Gastroesophageal sphincter (tissue), 4 donors: ENCODE results near the gene ZNRF2. TPM values are rescaled to one million over a fixed set of nuclear protein-coding genes. Genes with fewer than 3 reads are reported as not detected.
"Not testable (repeated sequence)": the region's sequence is repeated elsewhere in the genome, so short reads cannot be mapped to it uniquely, and the experiment has no call there.

Source experiments
- ATAC-seq: fragments of 150-250 bp; one replicate; pipeline ENCODE4 v1.9.1; 2016; ENCODE audit warnings: mild to moderate bottlenecking, moderate library complexity
- H3K27ac ChIP-seq, 4 donors: fragments of 200-600 bp; sonication (generic) in 3 of 4; 1 replicate in 3 of 4; 2 replicates in 1 of 4; pipeline ENCODE4 v1.5.1; 2016 to 2019
- H3K27me3 ChIP-seq: fragments of 200-600 bp; sonication (generic); one replicate; pipeline ENCODE4 v1.5.1; 2019
- H3K36me3 ChIP-seq, 2 donors: fragments of 200-600 bp; sonication (generic); one replicate each; pipeline ENCODE4 v1.5.1; 2019; ENCODE audit warnings: control low read depth in 1 of 2
- H3K4me1 ChIP-seq, 3 donors: fragments of 200-600 bp; sonication (generic); 1 replicate in 2 of 3; 2 replicates in 1 of 3; pipeline ENCODE4 v1.5.1; 2016 to 2019; ENCODE audit warnings: control low read depth in 2 of 3
- H3K4me3 ChIP-seq, 2 donors: fragments of 200-600 bp; sonication (generic); one replicate each; pipeline ENCODE4 v1.5.1; 2019; ENCODE audit warnings: mild to moderate bottlenecking in 1 of 2, moderate library complexity in 1 of 2
- H3K9me3 ChIP-seq, 3 donors: fragments of 200-600 bp; sonication (generic); one replicate each; pipeline ENCODE4 v1.5.1; 2017 to 2019; ENCODE audit warnings: control low read depth in 2 of 3
- CTCF ChIP-seq, 4 experiments: fragments of 200-600 bp in 2 of 4; fragments of 450-650 bp in 2 of 4; sonication (generic) in 1 of 4; IDR thresholded peaks; one replicate each; pipeline ENCODE4 v1.5.1; 2017 to 2019; ENCODE audit warnings: antibody characterized with exemption in 4 of 4, mild to moderate bottlenecking in 2 of 4, moderate library complexity in 2 of 4
- EP300 ChIP-seq: sonication (generic); formaldehyde crosslinking; IDR thresholded peaks from one replicate; pipeline ENCODE4 v1.6.1; 2017; ENCODE audit warnings: antibody characterized with exemption, mild to moderate bottlenecking
- POLR2A ChIP-seq, 2 donors: fragments of 450-650 bp; IDR thresholded peaks; one replicate each; pipeline ENCODE4 v1.6.1; 2017; ENCODE audit warnings: antibody characterized with exemption in 2 of 2, mild to moderate bottlenecking in 2 of 2, moderate library complexity in 1 of 2
- POLR2AphosphoS5 ChIP-seq: sonication (generic); formaldehyde crosslinking; IDR thresholded peaks from one replicate; pipeline ENCODE4 v1.6.1; 2017; ENCODE audit warnings: antibody characterized with exemption
- WGBS, 2 donors: methylation state at CpG; one replicate each; pipeline ENCODE4 v1.1.5; 2018; ENCODE audit warnings: low coverage in 1 of 2; 5-methylcytosine and 5-hydroxymethylcytosine counted together
- total RNA-seq, 4 donors: library from RNA; depleted of rRNA; stranded (reverse); fragments of >200 nt; gene quantifications; one replicate each; pipeline ENCODE4 v1.1.0, GENCODE V29; 2016

Gene ZNRF2
- total RNA-seq, 4 donors from 2014 or later: 12.5 to 20.9 (median 18.6) TPM

- H3K9me3 ChIP-seq, H3K36me3 ChIP-seq, H3K4me3 ChIP-seq, H3K27me3 ChIP-seq, H3K27ac ChIP-seq, ATAC-seq: not testable (repeated sequence)
- H3K4me1 ChIP-seq: peaks cover 0 to 43% (median 3%) of the 10 kb centered on the region in 3 donors
- WGBS, 2 donors: 83 to 100% methylated on average over 2 to 3 of the region's 3 CpGs
Observed at GRCh38 chr7:30292416-30293038, 8.1 kb downstream of the ZNRF2 start.

- H3K4me1 ChIP-seq: peaks cover 0 to 42% (median 0%) of the 10 kb centered on the region in 3 donors
- H3K27me3 ChIP-seq, ATAC-seq, H3K36me3 ChIP-seq, H3K4me3 ChIP-seq, H3K9me3 ChIP-seq, H3K27ac ChIP-seq: not testable (repeated sequence)
- WGBS, 2 donors: 88 to 90% methylated on average over 2 of the region's 2 CpGs
Observed at GRCh38 chr7:30296304-30296703, 11.9 kb downstream of the ZNRF2 start.

GRCh38 chr7:30297499-30297898 lies 13.1 kb downstream of the ZNRF2 start:
- ATAC-seq, H3K4me3 ChIP-seq, H3K27me3 ChIP-seq, H3K36me3 ChIP-seq, H3K27ac ChIP-seq, H3K9me3 ChIP-seq: not testable (repeated sequence)
- WGBS, 2 donors: 100% methylated on average over 1 of the region's 1 CpG; no CpG with 5 or more reads in 1 of the 2 donors
- H3K4me1 ChIP-seq: peaks cover 0 to 51% (median 0%) of the 10 kb centered on the region in 3 donors

GRCh38 chr7:30298409-30298808 lies 14.0 kb downstream of the ZNRF2 start:
- H3K4me1 ChIP-seq: peaks cover 0 to 59% (median under 1%) of the 10 kb centered on the region in 3 donors
- ATAC-seq, H3K27me3 ChIP-seq, H3K36me3 ChIP-seq, H3K9me3 ChIP-seq, H3K4me3 ChIP-seq, H3K27ac ChIP-seq: not testable (repeated sequence)
- 50 to 57% methylated on average over 2 to 3 of the region's 3 CpGs for WGBS, 2 donors

GRCh38 chr7:30301751-30302150 lies 17.4 kb downstream of the ZNRF2 start:
- Histone ChIP-seq H3K4me1 (peaks cover 5 to 74% (median 8%) of the 10 kb centered on the region in 3 donors), H3K27ac (no peak overlapping the region), H3K27me3 (no peaks in the 10 kb centered on the region), H3K9me3 (no peaks in the 10 kb centered on the region), H3K36me3 (no peaks in the 10 kb centered on the region), H3K4me3 (no peak overlapping the region)
- 96 to 100% methylated on average over 7 of the region's 7 CpGs for WGBS, 2 donors
- TF ChIP-seq POLR2AphosphoS5: no peak
- no peak for TF ChIP-seq EP300
- no peak for TF ChIP-seq CTCF (IDR thresholded peaks at IDR 0.05)
- TF ChIP-seq POLR2A (IDR thresholded peaks at IDR 0.05): no peak
- ATAC-seq: no peak

GRCh38 chr7:30302656-30303311 lies 18.4 kb downstream of the ZNRF2 start:
- 87 to 93% methylated on average over 9 to 10 of the region's 10 CpGs for WGBS, 2 donors
- Histone ChIP-seq H3K9me3 (no peaks in the 10 kb centered on the region), H3K4me3 (no peak overlapping the region), H3K27me3 (no peaks in the 10 kb centered on the region), H3K4me1 (peaks cover 5 to 80% (median 8%) of the 10 kb centered on the region in 3 donors), H3K27ac (no peak overlapping the region), H3K36me3 (no peaks in the 10 kb centered on the region)
- ATAC-seq: no peak
- TF ChIP-seq CTCF (IDR thresholded peaks at IDR 0.05): no peak
- TF ChIP-seq POLR2A (IDR thresholded peaks at IDR 0.05): no peak
- TF ChIP-seq EP300: no peak
- no peak for TF ChIP-seq POLR2AphosphoS5

GRCh38 chr7:30303312-30304039 lies 19.1 kb downstream of the ZNRF2 start:
- H3K4me3 ChIP-seq: no peak overlapping the region
- TF ChIP-seq EP300 (no peak), CTCF (IDR thresholded peaks at IDR 0.05) (no peak), POLR2A (IDR thresholded peaks at IDR 0.05) (no peak), POLR2AphosphoS5 (no peak)
- WGBS, 2 donors: 64 to 100% methylated on average over 1 of the region's 1 CpG
- no peak overlapping the region for H3K27ac ChIP-seq
- ATAC-seq: no peak
- peaks cover 5 to 82% (median 8%) of the 10 kb centered on the region in 3 donors for H3K4me1 ChIP-seq
- H3K9me3 ChIP-seq: no peaks in the 10 kb centered on the region
- H3K27me3 ChIP-seq: no peaks in the 10 kb centered on the region
- no peaks in the 10 kb centered on the region for H3K36me3 ChIP-seq
